Right lobe of liver (tissue), 6 donors: ENCODE data around the gene GSTO2. TPM values are rescaled to one million over a fixed set of nuclear protein-coding genes. Genes with fewer than 3 reads are reported as not detected.
A peak's percentile ranks its signal among the peaks of the same experiment; 100 is the strongest.

ENCODE experiments used
- ATAC-seq, 4 donors: fragments of 200-7000 bp; cut with Tn5 transposase; one replicate each; pipeline ENCODE4 v1.9.1; 2020; ENCODE audit warnings: mild to moderate bottlenecking in 4 of 4, moderate library complexity in 4 of 4
- DNase-seq, 3 donors: peaks; one replicate each; pipeline ENCODE4 v3.0.0-alpha.2; 2020
- H3K27ac ChIP-seq, 3 donors: fragments of 200-600 bp; one replicate each; pipeline ENCODE4 v1.8.0; 2022
- H3K27me3 ChIP-seq, 2 donors: fragments of 200-600 bp; one replicate each; pipeline ENCODE4 v1.8.0; 2022
- H3K36me3 ChIP-seq, 4 donors: fragments of 200-600 bp; sonication (generic) in 1 of 4; one replicate each; pipeline versions ENCODE4 v1.5.1 to v1.8.0; 2017 to 2022; ENCODE audit warnings: control low read depth in 1 of 4
- H3K4me1 ChIP-seq, 4 donors: fragments of 200-600 bp; sonication (generic) in 1 of 4; one replicate each; pipeline versions ENCODE4 v1.5.1 to v1.8.0; 2017 to 2022; ENCODE audit warnings: control low read depth in 1 of 4
- H3K4me3 ChIP-seq, 3 donors: fragments of 200-600 bp; one replicate each; pipeline ENCODE4 v1.8.0; 2022
- H3K9me3 ChIP-seq, 4 donors: fragments of 200-600 bp; sonication (generic) in 1 of 4; one replicate each; pipeline versions ENCODE4 v1.5.1 to v1.8.0; 2017 to 2022; ENCODE audit warnings: control low read depth in 1 of 4
- POLR2A ChIP-seq: fragments of 450-650 bp; IDR thresholded peaks from one replicate; pipeline ENCODE4 v1.6.1; 2017; ENCODE audit warnings: antibody characterized with exemption, mild to moderate bottlenecking
- WGBS: methylation state at CpG from one replicate; pipeline ENCODE4 v1.1.6; 2018; ENCODE audit warnings: low coverage, low lambda C conversion rate; ENCODE audit not compliant: insufficient coverage; ENCODE audit errors: missing lambda C conversion rate; 5-methylcytosine and 5-hydroxymethylcytosine counted together
- intact Hi-C, 2 donors: fragments of 100-400 bp; cut with DNase I; formaldehyde crosslinking; loops; one replicate each; pipeline versions ENCODE4 v1.11.2 to v1.14.1; 2022
- total RNA-seq, 6 experiments: library from RNA; depleted of rRNA in 2 of 6; stranded (reverse); fragments of >200 nt in 2 of 6; fragmentation: NEBNext Ultra II Directional in 3 of 6; extraction: Animal tissue kit (Norgen Biotek cat#: 25700) in 3 of 6; gene quantifications; one replicate each; pipeline versions ENCODE4 v1.1.0 to v1.2.4, GENCODE V29; 2016 to 2023
- TF ChIP-seq, protein P1 (sequence below), 4 donors: fragments of 200-600 bp in 3 of 4; fragments of 450-650 bp in 1 of 4; IDR thresholded peaks; one replicate each; pipeline versions ENCODE4 v1.5.1 to v1.8.0; 2016 to 2022; ENCODE audit warnings: antibody characterized with exemption in 4 of 4, mild to moderate bottlenecking in 2 of 4
- donor health status: DM: no; HTN: yes; CAD: no.
- donor health status: DM: no; HTN: no; CAD: no.
- donor health status: DM: no; HTN: no; CAD: no.
- donor health status: DM: no; HTN: yes; CAD: no.
- donor health status: DM: no; HTN: yes; CAD: no.

GSTO2 gene
- total RNA-seq, 6 experiments from 2014 or later: 1.4 to 5.3 (median 2.8) TPM

DNA sequence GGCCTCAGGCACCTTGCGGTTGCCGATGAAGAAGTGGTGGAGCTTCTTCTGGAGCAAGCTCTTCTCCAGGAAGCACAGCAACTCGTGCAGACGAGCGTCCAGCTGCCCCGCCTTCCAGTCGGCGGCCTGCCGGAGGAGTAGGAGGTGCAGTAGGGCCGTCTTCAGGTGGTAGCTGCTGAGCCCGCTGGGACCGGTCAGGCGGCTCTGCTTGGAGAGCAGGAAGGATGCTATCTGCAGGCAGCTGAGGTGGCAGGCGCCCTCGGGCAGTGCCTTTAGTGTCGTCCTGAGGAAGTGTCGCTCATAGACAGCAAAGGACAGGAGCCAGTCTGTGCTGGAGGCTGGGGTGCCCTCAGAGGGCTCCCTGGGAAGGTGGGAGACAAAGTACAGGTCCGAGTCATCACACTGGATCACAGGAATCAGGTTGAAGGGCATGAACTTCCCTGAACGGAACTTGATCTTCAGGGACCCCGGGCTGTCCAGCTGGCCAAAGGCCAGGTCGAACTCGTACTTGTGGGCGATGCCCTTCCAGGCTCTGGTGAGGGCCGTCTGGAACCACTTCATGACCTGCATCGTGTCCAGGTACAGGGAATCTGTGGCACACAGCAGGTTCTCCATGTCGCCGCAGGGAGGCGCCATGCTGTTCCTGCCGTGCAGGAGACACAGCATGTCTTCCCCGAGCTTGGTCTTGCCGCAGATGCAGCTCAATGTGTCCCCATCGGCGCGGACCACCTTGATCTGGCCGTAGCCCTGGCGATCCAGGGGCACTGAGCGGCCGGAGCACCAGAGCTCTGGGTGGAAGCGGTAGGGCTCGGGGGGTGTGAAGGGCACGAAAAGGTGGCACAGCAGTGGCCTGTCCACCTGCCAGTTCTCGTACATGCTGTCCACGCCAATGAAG is 45.9 kb downstream of the GSTO2 start:
- no peak overlapping the region for H3K27ac ChIP-seq
- DNase-seq: no peak
- H3K4me1 ChIP-seq: peaks cover 0 to 5% (median 2%) of the 10 kb centered on the region in 4 donors
- H3K27me3 ChIP-seq: no peaks in the 10 kb centered on the region
- ATAC-seq: no peak
- TF ChIP-seq POLR2A: no peak
- TF ChIP-seq, protein P1, sequence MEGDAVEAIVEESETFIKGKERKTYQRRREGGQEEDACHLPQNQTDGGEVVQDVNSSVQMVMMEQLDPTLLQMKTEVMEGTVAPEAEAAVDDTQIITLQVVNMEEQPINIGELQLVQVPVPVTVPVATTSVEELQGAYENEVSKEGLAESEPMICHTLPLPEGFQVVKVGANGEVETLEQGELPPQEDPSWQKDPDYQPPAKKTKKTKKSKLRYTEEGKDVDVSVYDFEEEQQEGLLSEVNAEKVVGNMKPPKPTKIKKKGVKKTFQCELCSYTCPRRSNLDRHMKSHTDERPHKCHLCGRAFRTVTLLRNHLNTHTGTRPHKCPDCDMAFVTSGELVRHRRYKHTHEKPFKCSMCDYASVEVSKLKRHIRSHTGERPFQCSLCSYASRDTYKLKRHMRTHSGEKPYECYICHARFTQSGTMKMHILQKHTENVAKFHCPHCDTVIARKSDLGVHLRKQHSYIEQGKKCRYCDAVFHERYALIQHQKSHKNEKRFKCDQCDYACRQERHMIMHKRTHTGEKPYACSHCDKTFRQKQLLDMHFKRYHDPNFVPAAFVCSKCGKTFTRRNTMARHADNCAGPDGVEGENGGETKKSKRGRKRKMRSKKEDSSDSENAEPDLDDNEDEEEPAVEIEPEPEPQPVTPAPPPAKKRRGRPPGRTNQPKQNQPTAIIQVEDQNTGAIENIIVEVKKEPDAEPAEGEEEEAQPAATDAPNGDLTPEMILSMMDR (IDR thresholded peaks at IDR 0.05): no peak
- no peak overlapping the region for H3K4me3 ChIP-seq
- no peaks in the 10 kb centered on the region for H3K9me3 ChIP-seq
- WGBS: 89% methylated on average over 7 of the region's 43 CpGs
- H3K36me3 ChIP-seq: peaks cover 0 to 21% (median 2%) of the 10 kb centered on the region in 4 donors
- intact Hi-C loops: no loop called here

DNA sequence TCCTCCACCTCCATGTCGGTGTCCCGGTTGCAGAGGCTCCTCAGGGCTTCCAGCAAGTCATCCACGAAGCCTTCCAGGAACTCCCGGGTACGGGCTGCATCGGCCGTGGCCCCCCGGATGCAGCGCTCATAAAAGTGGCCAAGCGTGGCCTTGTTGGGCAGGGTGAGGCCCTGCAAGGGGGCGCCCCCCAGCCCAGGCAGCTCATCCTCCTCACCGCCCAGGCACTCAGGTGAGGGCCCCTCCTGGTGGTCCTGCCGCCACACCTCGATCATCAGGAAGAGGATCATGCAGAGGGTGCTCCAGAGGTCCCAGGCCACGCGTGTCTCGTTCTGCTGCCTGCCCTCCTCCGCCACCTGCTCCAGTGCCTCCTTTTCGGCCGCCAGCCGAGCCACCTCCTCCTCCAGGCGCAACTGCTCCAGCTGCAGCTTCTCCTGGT is 46.5 kb downstream of the GSTO2 start:
- no peaks in the 10 kb centered on the region for H3K27me3 ChIP-seq
- TF ChIP-seq, protein P1 (IDR thresholded peaks at IDR 0.05): no peak
- no peak for TF ChIP-seq POLR2A
- WGBS: no CpG with 5 or more reads among the region's 22 CpGs
- no peaks in the 10 kb centered on the region for H3K4me1 ChIP-seq
- H3K4me3 ChIP-seq: no peak overlapping the region
- H3K27ac ChIP-seq: no peak overlapping the region
- ATAC-seq (peak in 1 of 4 donors; percentile 3), DNase-seq (no peak)
- H3K9me3 ChIP-seq: no peaks in the 10 kb centered on the region
- peaks cover 0 to 21% (median 2%) of the 10 kb centered on the region in 4 donors for H3K36me3 ChIP-seq
- intact Hi-C loops: no loop called here

DNA sequence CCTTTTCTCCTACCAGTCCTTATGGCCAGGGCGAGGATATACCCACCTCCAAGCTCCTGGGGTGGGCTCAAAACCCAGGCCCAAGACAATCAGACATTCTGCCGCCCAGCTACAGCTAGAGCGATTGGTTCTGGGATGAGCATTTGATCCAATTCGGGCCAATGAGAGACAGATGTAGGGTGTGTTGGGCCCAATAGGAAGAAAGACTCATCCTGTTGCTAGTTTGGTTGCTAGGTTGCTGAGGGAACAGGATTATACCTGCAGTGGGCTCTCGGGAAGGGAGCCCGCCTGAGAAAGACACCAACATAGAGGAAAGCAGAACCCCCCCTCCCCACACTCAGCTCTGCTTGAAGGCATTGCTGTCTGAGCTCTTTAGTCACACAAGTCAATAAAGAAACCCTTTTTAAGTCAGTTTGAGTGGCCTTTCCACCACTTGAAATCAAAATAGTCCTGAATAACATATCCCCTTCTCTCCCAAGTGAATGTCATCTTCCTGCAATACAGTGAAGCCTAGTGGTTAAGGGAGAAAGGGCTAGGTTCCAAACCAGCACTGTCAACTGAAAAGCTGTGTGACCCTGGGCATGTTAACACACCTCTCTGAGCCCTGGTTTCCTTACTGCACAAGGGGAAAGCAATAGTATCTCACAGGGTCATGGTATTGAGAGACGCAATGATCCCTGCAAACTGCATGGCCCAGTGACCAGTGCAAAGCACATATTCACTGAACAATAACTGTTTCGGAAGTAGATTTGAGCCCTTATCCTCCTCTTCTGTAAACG is 47.5 kb downstream of the GSTO2 start:
- H3K4me3 ChIP-seq: no peak overlapping the region
- peaks cover 0 to 21% (median 2%) of the 10 kb centered on the region in 4 donors for H3K36me3 ChIP-seq
- 83% methylated on average over 4 of the region's 9 CpGs for WGBS
- ATAC-seq: no peak
- no peaks in the 10 kb centered on the region for H3K27me3 ChIP-seq
- intact Hi-C loops: no loop called here
- no peaks in the 10 kb centered on the region for H3K9me3 ChIP-seq
- no peak for DNase-seq
- no peak for TF ChIP-seq POLR2A
- TF ChIP-seq, protein P1 (IDR thresholded peaks at IDR 0.05): no peak
- H3K27ac ChIP-seq: no peak overlapping the region
- H3K4me1 ChIP-seq: peaks cover 0 to 4% (median 0%) of the 10 kb centered on the region in 4 donors

DNA sequence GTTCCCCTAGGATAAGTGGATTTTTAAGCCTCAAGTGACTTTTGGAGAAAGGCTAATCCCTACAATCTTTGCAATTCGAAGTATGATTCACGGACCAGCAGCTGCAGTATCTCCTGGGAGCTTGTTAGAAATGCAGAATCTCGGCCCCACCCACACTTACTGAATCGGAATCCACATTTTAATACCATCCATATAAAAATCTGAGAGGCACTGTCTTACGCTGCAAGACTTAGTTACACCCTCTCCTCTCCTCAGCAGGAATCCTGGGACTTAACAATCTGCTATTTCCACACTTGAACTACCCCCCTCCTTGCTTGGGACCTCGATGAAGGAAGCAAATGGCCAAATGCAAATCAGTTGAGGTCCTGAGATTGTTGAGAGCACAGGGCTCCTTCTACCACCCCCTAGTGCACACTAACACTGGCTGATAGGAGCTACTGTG is 48.3 kb downstream of the GSTO2 start:
- Histone ChIP-seq H3K36me3 (peaks cover 0 to 21% (median 2%) of the 10 kb centered on the region in 4 donors), H3K27me3 (no peaks in the 10 kb centered on the region), H3K27ac (no peak overlapping the region), H3K4me3 (no peak overlapping the region), H3K4me1 (peaks cover 0 to 4% (median 0%) of the 10 kb centered on the region in 4 donors), H3K9me3 (no peaks in the 10 kb centered on the region)
- TF ChIP-seq, protein P1 (IDR thresholded peaks at IDR 0.05): no peak
- no peak for TF ChIP-seq POLR2A
- intact Hi-C loops: no loop called here
- WGBS: 48% methylated on average over 5 of the region's 6 CpGs
- DNase-seq (no peak), ATAC-seq (no peak)
